IMR-90 (cell line): Measurements from ENCODE around the gene CCDC146. TPM values are rescaled to one million over a fixed set of nuclear protein-coding genes. Genes with fewer than 3 reads are reported as not detected.
A peak's percentile ranks its signal among the peaks of the same experiment; 100 is the strongest.

Experiments
- ATAC-seq: fragments of 200-7000 bp; cut with Tn5 transposase; 2 replicates; pipeline ENCODE4 v1.9.1; 2020; ENCODE audit warnings: low read depth, mild to moderate bottlenecking, moderate library complexity
- BruUV-seq: library from RNA; stranded (reverse); fragments of 400-500 nt; replicated peaks from 2 replicates; lab custom pipeline; 2021; lab: Mats Ljungman, UMichigan
- CTCF ChIA-PET: fragments of 300-600 bp; formaldehyde crosslinking; extraction: SDS; loops from one replicate; lab custom pipeline; 2021; ENCODE audit warnings: antibody characterized with exemption; lab: Yijun Ruan, JAX
- POLR2A ChIA-PET: fragments of 300-600 bp; sonication (Branson Sonifier 250); formaldehyde crosslinking; loops from one replicate; lab custom pipeline; 2022; ENCODE audit warnings: antibody characterized with exemption; ENCODE audit not compliant: unreplicated experiment; lab: Charles Lee
- DNase-seq: peaks from one replicate; pipeline ENCODE4 v3.0.0; 2013
- H2AFZ ChIP-seq: replicated peaks from 2 replicates; pipeline ENCODE3; 2013; ENCODE audit warnings: low read length, mild to moderate bottlenecking; ENCODE audit not compliant: poor library complexity
- H2AK5ac ChIP-seq: 2 replicates; pipeline ENCODE4 v1.6.1; 2013; ENCODE audit warnings: low read depth, low read length, inconsistent platforms
- H2AK9ac ChIP-seq: replicated peaks from 2 replicates; pipeline ENCODE3; 2013; ENCODE audit warnings: mild to moderate bottlenecking, low read depth, low read length, moderate library complexity; ENCODE audit not compliant: poor library complexity
- H2BK120ac ChIP-seq: 2 replicates; pipeline ENCODE4 v1.6.1; 2013; ENCODE audit warnings: low read depth, low read length, inconsistent platforms
- H2BK15ac ChIP-seq: 3 replicates; pipeline ENCODE4 v1.6.1; 2013; ENCODE audit warnings: low read depth, low read length, inconsistent platforms
- H2BK20ac ChIP-seq: 2 replicates; pipeline ENCODE4 v1.6.1; 2013; ENCODE audit warnings: low read depth, mild to moderate bottlenecking, inconsistent platforms, low read length, moderate library complexity
- H2BK5ac ChIP-seq: 2 replicates; pipeline ENCODE4 v1.6.1; 2013; ENCODE audit warnings: mild to moderate bottlenecking, low read depth, low read length, inconsistent platforms; ENCODE audit not compliant: poor library complexity, severe bottlenecking
- H3K14ac ChIP-seq: replicated peaks from 2 replicates; pipeline ENCODE4 v1.6.1; 2013; ENCODE audit warnings: low read depth, low read length, inconsistent platforms
- H3K18ac ChIP-seq: 2 replicates; pipeline ENCODE4 v1.6.1; 2013; ENCODE audit warnings: low read depth, low read length, control low read depth
- H3K23ac ChIP-seq: 2 replicates; pipeline ENCODE4 v1.6.1; 2013; ENCODE audit warnings: low read depth, low read length, inconsistent platforms
- H3K27ac ChIP-seq: 2 replicates; pipeline ENCODE4 v1.5.1; 2013; ENCODE audit warnings: mild to moderate bottlenecking, control low read depth, low read length; ENCODE audit not compliant: insufficient read depth
- H3K27me3 ChIP-seq: 2 replicates; pipeline ENCODE4 v1.6.1; 2013; ENCODE audit warnings: low read length; ENCODE audit not compliant: control insufficient read depth, insufficient read depth
- H3K36me3 ChIP-seq: 2 replicates; pipeline ENCODE4 v1.6.1; 2013; ENCODE audit warnings: low read length, mixed read lengths; ENCODE audit not compliant: control insufficient read depth, insufficient read depth
- H3K4ac ChIP-seq: 2 replicates; pipeline ENCODE4 v1.6.1; 2013; ENCODE audit warnings: low read depth, low read length, inconsistent platforms
- H3K4me1 ChIP-seq: 2 replicates; pipeline ENCODE4 v1.6.1; 2013; ENCODE audit warnings: low read length, mixed read lengths; ENCODE audit not compliant: control insufficient read depth, insufficient read depth
- H3K4me2 ChIP-seq: 2 replicates; pipeline ENCODE4 v1.6.1; 2013; ENCODE audit warnings: low read depth, mild to moderate bottlenecking, control low read depth, low read length, moderate library complexity
- H3K4me3 ChIP-seq: 2 replicates; pipeline ENCODE4 v1.5.1; 2013; ENCODE audit warnings: low read depth, mild to moderate bottlenecking, control low read depth, low read length, moderate library complexity; ENCODE audit not compliant: insufficient read depth
- H3K56ac ChIP-seq: 2 replicates; pipeline ENCODE4 v1.6.1; 2013; ENCODE audit warnings: low read length, inconsistent platforms; ENCODE audit not compliant: insufficient read depth; ENCODE audit errors: extremely low read depth
- H3K79me1 ChIP-seq, 2 experiments: 2 replicates each; pipeline ENCODE4 v1.6.1; 2013; ENCODE audit warnings: low read length in 2 of 2, inconsistent platforms in 1 of 2, low read depth in 1 of 2
- H3K9ac ChIP-seq: 2 replicates; pipeline ENCODE4 v1.6.1; 2013; ENCODE audit warnings: low read depth, low read length, control low read depth
- H3K9me1 ChIP-seq: 2 replicates; pipeline ENCODE4 v1.6.1; 2013; ENCODE audit warnings: low read length, inconsistent platforms; ENCODE audit not compliant: insufficient read depth
- H3K9me3 ChIP-seq: 2 replicates; pipeline ENCODE4 v1.6.1; 2013; ENCODE audit warnings: low read length; ENCODE audit not compliant: control insufficient read depth, insufficient read depth
- H4K20me1 ChIP-seq: 2 replicates; pipeline ENCODE4 v1.6.1; 2013; ENCODE audit warnings: low read length, inconsistent platforms; ENCODE audit not compliant: insufficient read depth
- H4K5ac ChIP-seq: 2 replicates; pipeline ENCODE4 v1.6.1; 2013; ENCODE audit warnings: mild to moderate bottlenecking, low read depth, low read length, control low read depth
- H4K8ac ChIP-seq, 2 experiments: 2 replicates each; pipeline ENCODE4 v1.6.1; 2013; ENCODE audit warnings: low read depth in 2 of 2, low read length in 2 of 2, control low read depth in 1 of 2, inconsistent platforms in 1 of 2
- H4K91ac ChIP-seq: 2 replicates; pipeline ENCODE4 v1.6.1; 2013; ENCODE audit warnings: low read depth, low read length, inconsistent platforms; ENCODE audit not compliant: insufficient read depth
- BHLHE40 ChIP-seq: fragments of 150-350 bp; IDR thresholded peaks from 2 replicates; pipeline ENCODE4 v1.6.1; 2016; ENCODE audit warnings: mild to moderate bottlenecking, low read depth, low read length
- CEBPB ChIP-seq: IDR thresholded peaks from 2 replicates; pipeline ENCODE4 v1.6.1; 2012; ENCODE audit warnings: low read depth, low read length, improper control_type of control experiment
- CHD1 ChIP-seq: IDR thresholded peaks from 2 replicates; pipeline ENCODE4 v1.6.1; 2012; ENCODE audit warnings: low read depth, low read length, improper control_type of control experiment
- FOS ChIP-seq: fragments of 150-350 bp; IDR thresholded peaks from 2 replicates; pipeline ENCODE4 v1.6.1; 2016; ENCODE audit warnings: low read depth, low read length
- POLR2A ChIP-seq: IDR thresholded peaks from 2 replicates; pipeline ENCODE4 v1.6.1; 2012; ENCODE audit warnings: mild to moderate bottlenecking, low read depth, low read length
- SMC3 ChIP-seq: fragments of 150-350 bp; IDR thresholded peaks from 2 replicates; pipeline ENCODE4 v1.6.1; 2016; ENCODE audit warnings: low read depth, mild to moderate bottlenecking, antibody characterized with exemption, low read length, moderate library complexity
- WGBS, 2 experiments: methylation state at CpG; one replicate each; pipeline versions ENCODE4 v1.1.5 to v1.1.7; 2013; ENCODE audit warnings: missing lambda C conversion rate in 2 of 2; ENCODE audit not compliant: insufficient read length in 1 of 2; ENCODE audit errors: extremely low coverage in 2 of 2; 5-methylcytosine and 5-hydroxymethylcytosine counted together
- dilution Hi-C: fragments of 300-500 bp; cut with HindIII; formaldehyde crosslinking; loops from one replicate; pipeline ENCODE4 v1.14.3; 2018; ENCODE audit warnings: low sequenced_read_pairs; ENCODE audit not compliant: unreplicated experiment
- in situ Hi-C: fragments of 300-500 bp; cut with MboI; formaldehyde crosslinking; loops from 3 replicates; pipeline ENCODE4 v1.14.3; 2019; ENCODE audit warnings: low sequenced_read_pairs, inconsistent platforms, mixed read lengths
- intact Hi-C: fragments of 100-400 bp; cut with micrococcal nuclease; formaldehyde crosslinking; loops from 2 replicates; pipeline ENCODE4 v1.10.0; 2022
- polyA plus RNA-seq, 3 experiments: library from polyadenylated mRNA; depleted of rRNA; stranded (reverse); fragments of >200 nt; gene quantifications; 2 replicates each; pipeline ENCODE4 v1.2.3, GENCODE V29; 2012; ENCODE audit warnings: low replicate concordance in 1 of 3
- total RNA-seq: library from RNA; depleted of rRNA; stranded (reverse); fragments of >200 nt; gene quantifications from 2 replicates; pipeline ENCODE4 v1.2.3, GENCODE V29; 2012
- TF ChIP-seq, protein P1 (sequence below): fragments of 150-350 bp; IDR thresholded peaks from 2 replicates; pipeline ENCODE4 v1.6.1; 2017; ENCODE audit warnings: mild to moderate bottlenecking, antibody characterized with exemption, low read length, low read depth
- TF ChIP-seq, protein P2 (sequence below): fragments of 150-350 bp; IDR thresholded peaks from 2 replicates; pipeline ENCODE4 v1.6.1; 2016; ENCODE audit warnings: low read depth, mild to moderate bottlenecking, low read length, moderate library complexity, borderline replicate concordance

The CCDC146 gene
- total and polyA plus RNA-seq, 2 of the 4 experiments (the other 2 are of a cell fraction), result 0.54 to 1.7 TPM

DNA sequence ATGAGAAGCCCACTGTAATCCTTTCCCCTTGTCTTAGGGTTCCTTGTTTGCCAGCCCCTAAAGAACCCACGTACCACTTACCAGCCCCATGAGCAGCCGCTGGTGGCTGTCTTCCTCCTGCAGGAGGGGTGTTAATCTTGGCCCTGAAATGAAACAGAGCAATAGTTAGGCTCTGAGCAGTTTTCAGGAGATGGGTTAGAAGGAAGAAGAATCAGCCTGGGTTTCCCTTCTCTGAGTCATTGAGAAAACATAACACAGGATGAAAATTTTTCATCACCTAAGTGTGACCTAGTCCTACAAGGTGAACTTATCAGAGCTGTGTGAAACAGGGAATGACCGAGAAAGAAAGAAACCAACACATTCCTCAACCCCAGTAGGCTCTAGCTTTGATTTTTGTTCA, 203.7 kb downstream of the CCDC146 start:
- H3K4me2 ChIP-seq, result peak overlapping the region; percentile 11; the same call in 1 of the 2 replicates
- BruUV-seq, result no TSS peak
- peak overlapping the region; percentile 26; the same call in 2 of the 3 replicates for H2BK15ac ChIP-seq
- peak overlapping the region; percentile 62 for H3K18ac ChIP-seq
- H3K4me3 ChIP-seq, result no peak overlapping the region
- H2BK120ac ChIP-seq, result peak overlapping the region; percentile 61
- POLR2A ChIA-PET, result no interaction called here
- peak overlapping the region; percentile 76 for H2AK5ac ChIP-seq
- TF ChIP-seq FOS (no peak), CHD1 (no peak), SMC3 (no peak), BHLHE40 (no peak), POLR2A (no peak), CEBPB (no peak)
- TF ChIP-seq, protein P1, sequence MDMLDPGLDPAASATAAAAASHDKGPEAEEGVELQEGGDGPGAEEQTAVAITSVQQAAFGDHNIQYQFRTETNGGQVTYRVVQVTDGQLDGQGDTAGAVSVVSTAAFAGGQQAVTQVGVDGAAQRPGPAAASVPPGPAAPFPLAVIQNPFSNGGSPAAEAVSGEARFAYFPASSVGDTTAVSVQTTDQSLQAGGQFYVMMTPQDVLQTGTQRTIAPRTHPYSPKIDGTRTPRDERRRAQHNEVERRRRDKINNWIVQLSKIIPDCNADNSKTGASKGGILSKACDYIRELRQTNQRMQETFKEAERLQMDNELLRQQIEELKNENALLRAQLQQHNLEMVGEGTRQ, result no peak
- TF ChIP-seq, protein P2, sequence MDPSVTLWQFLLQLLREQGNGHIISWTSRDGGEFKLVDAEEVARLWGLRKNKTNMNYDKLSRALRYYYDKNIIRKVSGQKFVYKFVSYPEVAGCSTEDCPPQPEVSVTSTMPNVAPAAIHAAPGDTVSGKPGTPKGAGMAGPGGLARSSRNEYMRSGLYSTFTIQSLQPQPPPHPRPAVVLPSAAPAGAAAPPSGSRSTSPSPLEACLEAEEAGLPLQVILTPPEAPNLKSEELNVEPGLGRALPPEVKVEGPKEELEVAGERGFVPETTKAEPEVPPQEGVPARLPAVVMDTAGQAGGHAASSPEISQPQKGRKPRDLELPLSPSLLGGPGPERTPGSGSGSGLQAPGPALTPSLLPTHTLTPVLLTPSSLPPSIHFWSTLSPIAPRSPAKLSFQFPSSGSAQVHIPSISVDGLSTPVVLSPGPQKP, result no peak
- dilution Hi-C loops (no loop called here), in situ Hi-C loops (loop anchor here (5.0 kb wide), 1 partner anchor 79 kb away; no protein-coding TSS in a partner anchor), intact Hi-C loops (no loop called here)
- ATAC-seq (peak; percentile 33), DNase-seq (peak; percentile 59)
- peak overlapping the region; percentile 67; the same call in 1 of the 2 replicates for H3K23ac ChIP-seq
- no peaks in the 10 kb centered on the region for H4K20me1 ChIP-seq
- peak overlapping the region; percentile 86 for H2BK5ac ChIP-seq
- peak overlapping the region; percentile 78 for H4K5ac ChIP-seq
- H3K9me1 ChIP-seq, result peaks cover 26% of the 10 kb centered on the region
- peak overlapping the region; percentile 81 for H2BK20ac ChIP-seq
- no peaks in the 10 kb centered on the region for H3K27me3 ChIP-seq
- peak overlapping the region; percentile 48 to 73; a peak in 3 of 4 replicates for H4K8ac ChIP-seq
- H4K91ac ChIP-seq, result peak overlapping the region; percentile 69
- WGBS, 2 experiments, result 50% methylated on average over 1 of the region's 3 CpGs; no CpG with 5 or more reads in 1 of the 2 experiments
- no peaks in the 10 kb centered on the region for H3K36me3 ChIP-seq
- peak overlapping the region; percentile 79 for H3K14ac ChIP-seq
- CTCF ChIA-PET, result interaction anchor here (0.8 kb wide), 1 partner anchor 89 kb away, joined by 3 read pairs; no protein-coding TSS in a partner anchor
- H3K4ac ChIP-seq, result peak overlapping the region; percentile 88
- H3K79me1 ChIP-seq, result 0 out of 4 replicates have a peak, but pooled peaks cover 0 to 4% of the 10 kb centered on the region in 2 experiments
- H3K27ac ChIP-seq, result peak overlapping the region; percentile 78; the same call in 1 of the 2 replicates
- no peaks in the 10 kb centered on the region for H3K9me3 ChIP-seq
- no peak overlapping the region for H2AFZ ChIP-seq
- H3K9ac ChIP-seq, result no peak overlapping the region
- no peak overlapping the region for H3K56ac ChIP-seq
- no peak overlapping the region for H2AK9ac ChIP-seq
- H3K4me1 ChIP-seq, result peaks cover 30% of the 10 kb centered on the region
